ENCODE data around the gene UCHL3.

Gene UCHL3

DNA sequence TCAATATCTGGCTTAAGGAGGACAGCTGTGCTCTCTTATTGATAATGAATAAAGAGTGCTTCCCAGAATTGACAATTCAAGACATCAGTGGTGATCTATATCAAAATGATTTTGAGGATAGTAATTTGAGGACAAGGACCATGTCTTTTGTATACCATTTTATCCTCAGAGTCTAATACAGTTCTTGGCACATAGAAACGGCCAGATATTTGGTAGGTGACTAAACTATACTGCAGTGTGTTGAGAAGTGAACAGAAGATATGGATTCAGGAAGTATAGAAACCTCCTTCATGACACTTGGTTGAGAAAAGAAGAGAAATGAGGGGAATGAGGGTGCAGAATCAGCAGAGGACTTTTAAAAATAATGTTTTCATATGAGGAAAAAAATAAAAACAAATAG is 70.4 kb downstream of the UCHL3 start:
- Histone ChIP-seq H3K9me3 (ENCODE audit: control insufficient read depth, low read length) (no peaks in the 10 kb centered on the region), H3K27me3 (ENCODE audit: control insufficient read depth, insufficient read depth, low read length, poor library complexity, severe bottlenecking) (no peaks in the 10 kb centered on the region), H3K4me1 (ENCODE audit: control insufficient read depth, insufficient read depth, low read length) (no peaks in the 10 kb centered on the region), H3K4me3 (ENCODE audit: insufficient read depth, low read depth, low read length) (no peak overlapping the region), H3K36me3 (ENCODE audit: control insufficient read depth, insufficient read depth, low read length) (no peaks in the 10 kb centered on the region), H3K27ac (ENCODE audit: insufficient read depth, low read depth, low read length, poor library complexity, severe bottlenecking) (no peak overlapping the region)
- 100% methylated on average over 1 of the region's 1 CpG for WGBS, 2 experiments

DNA sequence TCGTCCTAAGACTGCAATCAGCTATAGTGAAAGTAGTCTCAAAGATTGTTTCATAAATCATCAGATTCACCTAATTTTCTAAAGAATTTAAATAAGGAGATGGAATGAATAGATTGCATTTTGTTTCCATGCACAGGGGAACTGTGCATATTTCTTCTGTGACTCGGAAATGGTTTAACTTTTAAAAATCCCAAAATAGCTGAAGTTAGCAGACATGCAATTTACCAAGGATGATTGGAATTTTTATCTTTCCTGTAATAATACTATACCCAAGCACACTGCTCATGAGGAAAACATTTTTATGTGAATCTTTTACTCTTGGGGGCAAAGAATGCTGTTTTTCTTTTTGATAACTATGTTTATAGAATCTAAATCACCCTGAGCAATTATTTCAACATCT is 71.6 kb downstream of the UCHL3 start:
- H3K27ac ChIP-seq (ENCODE audit: insufficient read depth, low read depth, low read length, poor library complexity, severe bottlenecking) = no peak overlapping the region
- H3K4me1 ChIP-seq (ENCODE audit: control insufficient read depth, insufficient read depth, low read length) = no peaks in the 10 kb centered on the region
- H3K9me3 ChIP-seq (ENCODE audit: control insufficient read depth, low read length) = no peaks in the 10 kb centered on the region
- 94 to 100% methylated on average over 1 of the region's 2 CpGs for WGBS, 2 experiments
- H3K27me3 ChIP-seq (ENCODE audit: control insufficient read depth, insufficient read depth, low read length, poor library complexity, severe bottlenecking) = no peaks in the 10 kb centered on the region
- no peaks in the 10 kb centered on the region for H3K36me3 ChIP-seq (ENCODE audit: control insufficient read depth, insufficient read depth, low read length)
- H3K4me3 ChIP-seq (ENCODE audit: insufficient read depth, low read depth, low read length) = no peak overlapping the region

GRCh38 chr13:75628801-75629200 is 79.2 kb downstream of the UCHL3 start:
- Histone ChIP-seq H3K27ac (ENCODE audit: insufficient read depth, low read depth, low read length, poor library complexity, severe bottlenecking) (no peak overlapping the region), H3K36me3 (ENCODE audit: control insufficient read depth, insufficient read depth, low read length) (no peaks in the 10 kb centered on the region), H3K4me1 (ENCODE audit: control insufficient read depth, insufficient read depth, low read length) (no peaks in the 10 kb centered on the region), H3K4me3 (ENCODE audit: insufficient read depth, low read depth, low read length) (no peak overlapping the region), H3K27me3 (ENCODE audit: control insufficient read depth, insufficient read depth, low read length, poor library complexity, severe bottlenecking) (no peaks in the 10 kb centered on the region), H3K9me3 (ENCODE audit: control insufficient read depth, low read length) (no peaks in the 10 kb centered on the region)
- 79 to 89% methylated on average over 4 of the region's 4 CpGs for WGBS, 2 experiments

DNA sequence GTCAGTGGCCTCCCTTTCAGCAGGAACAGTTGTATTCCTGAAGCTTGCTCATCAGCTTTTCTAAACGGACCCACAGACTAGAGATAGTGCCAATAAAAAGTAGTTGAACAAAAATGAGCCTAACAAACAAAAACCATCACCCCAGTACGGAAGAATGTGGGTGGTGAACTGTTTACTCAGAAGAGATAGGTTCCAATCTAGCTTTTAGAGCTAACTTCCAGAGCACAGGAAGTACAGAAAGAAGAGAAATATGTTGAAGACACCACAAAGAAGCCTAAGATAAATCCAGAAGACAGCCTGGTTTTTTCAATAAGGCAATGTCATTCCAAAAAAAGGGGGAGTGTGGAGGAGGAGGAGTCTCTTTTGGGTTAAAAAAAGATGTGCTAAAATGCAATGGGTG is 83.7 kb downstream of the UCHL3 start:
- H3K27ac ChIP-seq (ENCODE audit: insufficient read depth, low read depth, low read length, poor library complexity, severe bottlenecking) = no peak overlapping the region
- H3K36me3 ChIP-seq (ENCODE audit: control insufficient read depth, insufficient read depth, low read length) = no peaks in the 10 kb centered on the region
- peaks cover 5% of the 10 kb centered on the region for H3K4me1 ChIP-seq (ENCODE audit: control insufficient read depth, insufficient read depth, low read length)
- 82 to 87% methylated on average over 2 of the region's 2 CpGs for WGBS, 2 experiments
- H3K4me3 ChIP-seq (ENCODE audit: insufficient read depth, low read depth, low read length) = no peak overlapping the region
- peaks cover 38% of the 10 kb centered on the region for H3K27me3 ChIP-seq (ENCODE audit: control insufficient read depth, insufficient read depth, low read length, poor library complexity, severe bottlenecking)
- no peaks in the 10 kb centered on the region for H3K9me3 ChIP-seq (ENCODE audit: control insufficient read depth, low read length)

- H3K9me3 ChIP-seq (ENCODE audit: control insufficient read depth, low read length) = no peaks in the 10 kb centered on the region
- no peaks in the 10 kb centered on the region for H3K36me3 ChIP-seq (ENCODE audit: control insufficient read depth, insufficient read depth, low read length)
- H3K27me3 ChIP-seq (ENCODE audit: control insufficient read depth, insufficient read depth, low read length, poor library complexity, severe bottlenecking) = peaks cover 43% of the 10 kb centered on the region
- WGBS, 2 experiments = 15% methylated on average over 49 of the region's 49 CpGs
- no peak overlapping the region for H3K27ac ChIP-seq (ENCODE audit: insufficient read depth, low read depth, low read length, poor library complexity, severe bottlenecking)
- H3K4me3 ChIP-seq (ENCODE audit: insufficient read depth, low read depth, low read length) = peak overlapping the region; percentile 31
- peaks cover 5% of the 10 kb centered on the region for H3K4me1 ChIP-seq (ENCODE audit: control insufficient read depth, insufficient read depth, low read length)
These were observed 85.7 kb downstream of the UCHL3 start for GRCh38 chr13:75635101-75635827.

DNA sequence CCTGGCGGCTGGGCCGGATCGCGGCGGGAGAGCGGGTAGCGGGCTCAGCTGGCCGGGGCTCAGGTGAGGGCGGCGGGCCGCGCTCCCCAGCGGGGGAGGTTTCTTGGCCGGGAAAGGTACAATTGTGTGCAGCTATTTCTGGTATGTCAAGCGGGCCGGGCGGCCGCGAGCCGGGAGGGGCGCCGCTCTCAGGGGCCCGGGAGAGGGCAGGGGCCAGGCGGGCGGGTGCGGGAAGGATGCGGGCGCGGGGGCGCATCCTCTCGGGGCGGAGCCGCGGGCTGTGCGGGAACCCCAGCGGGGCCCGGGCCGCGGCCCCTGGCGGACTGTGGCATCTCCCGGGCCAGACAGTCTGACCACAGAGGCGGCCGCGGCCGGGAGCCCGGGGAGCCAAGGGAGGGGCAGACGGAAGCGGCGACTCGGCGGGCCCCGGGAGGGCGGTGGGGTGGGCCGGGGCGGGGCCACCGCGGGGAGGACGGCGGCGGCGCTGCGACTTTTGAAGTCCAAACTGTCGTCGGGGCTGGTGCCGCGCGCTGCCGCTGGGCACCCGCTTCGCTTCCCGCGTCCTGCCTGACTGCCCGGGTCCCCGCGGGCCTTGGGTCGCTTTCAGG is 86.3 kb downstream of the UCHL3 start, which contains the start of gene LMO7:
LMO7 (plus strand) TSS at position 503 of the 608 bp plus-strand sequence. CDS start 328 bp downstream, outside the sequence.
- Histone ChIP-seq H3K9me3 (ENCODE audit: control insufficient read depth, low read length) (no peaks in the 10 kb centered on the region), H3K36me3 (ENCODE audit: control insufficient read depth, insufficient read depth, low read length) (no peaks in the 10 kb centered on the region), H3K4me1 (ENCODE audit: control insufficient read depth, insufficient read depth, low read length) (peaks cover 5% of the 10 kb centered on the region), H3K27ac (ENCODE audit: insufficient read depth, low read depth, low read length, poor library complexity, severe bottlenecking) (no peak within 1 kb of the TSS), H3K27me3 (ENCODE audit: control insufficient read depth, insufficient read depth, low read length, poor library complexity, severe bottlenecking) (peaks cover 43% of the 10 kb centered on the region), H3K4me3 (ENCODE audit: insufficient read depth, low read depth, low read length) (peak within 1 kb of the TSS; percentile 31)
- WGBS, 2 experiments = 0 to 1% methylated on average over 76 of the region's 76 CpGs

DNA sequence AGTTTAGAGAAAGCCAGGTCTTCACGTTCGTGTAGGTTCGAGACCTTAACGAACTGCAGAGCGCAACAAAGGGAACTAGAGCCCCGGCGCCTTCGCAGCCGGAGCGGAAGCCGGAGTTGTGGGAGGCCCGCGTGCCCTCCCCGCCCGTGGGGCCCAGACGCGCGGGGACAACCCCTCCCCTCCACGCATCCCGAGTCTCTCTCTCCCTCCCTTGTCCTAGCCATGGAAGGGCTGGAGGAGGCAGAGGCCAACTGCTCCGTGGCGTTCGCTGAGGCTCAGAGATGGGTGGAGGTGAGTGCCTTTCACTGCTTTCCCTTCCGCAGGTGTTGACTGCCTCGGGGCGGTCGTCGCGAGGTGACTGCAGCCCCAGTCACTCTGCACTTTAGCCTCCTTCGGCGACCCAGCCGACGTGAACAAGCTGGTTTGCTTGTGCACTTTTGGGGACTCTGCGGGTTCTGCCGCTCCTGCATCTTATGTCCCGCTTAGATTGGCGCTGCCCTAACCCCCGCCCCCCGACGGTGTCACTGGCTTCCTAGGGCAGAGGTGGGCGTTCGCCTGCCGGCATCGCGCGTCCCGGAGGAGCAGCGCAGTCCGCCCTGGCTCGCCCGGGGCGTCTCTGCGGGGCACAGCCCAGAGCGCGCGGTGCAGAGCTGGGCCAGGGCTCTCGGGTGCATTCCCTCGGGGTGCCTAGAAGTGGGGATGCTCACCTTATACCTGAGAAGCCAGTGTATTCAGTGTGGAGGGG is 87.0 kb downstream of the UCHL3 start:
- Histone ChIP-seq H3K27ac (ENCODE audit: insufficient read depth, low read depth, low read length, poor library complexity, severe bottlenecking) (no peak overlapping the region), H3K36me3 (ENCODE audit: control insufficient read depth, insufficient read depth, low read length) (no peaks in the 10 kb centered on the region), H3K4me3 (ENCODE audit: insufficient read depth, low read depth, low read length) (peak overlapping the region; percentile 31), H3K9me3 (ENCODE audit: control insufficient read depth, low read length) (no peaks in the 10 kb centered on the region), H3K4me1 (ENCODE audit: control insufficient read depth, insufficient read depth, low read length) (peaks cover 5% of the 10 kb centered on the region), H3K27me3 (ENCODE audit: control insufficient read depth, insufficient read depth, low read length, poor library complexity, severe bottlenecking) (peaks cover 43% of the 10 kb centered on the region)
- 1% methylated on average over 58 of the region's 58 CpGs for WGBS, 2 experiments

DNA sequence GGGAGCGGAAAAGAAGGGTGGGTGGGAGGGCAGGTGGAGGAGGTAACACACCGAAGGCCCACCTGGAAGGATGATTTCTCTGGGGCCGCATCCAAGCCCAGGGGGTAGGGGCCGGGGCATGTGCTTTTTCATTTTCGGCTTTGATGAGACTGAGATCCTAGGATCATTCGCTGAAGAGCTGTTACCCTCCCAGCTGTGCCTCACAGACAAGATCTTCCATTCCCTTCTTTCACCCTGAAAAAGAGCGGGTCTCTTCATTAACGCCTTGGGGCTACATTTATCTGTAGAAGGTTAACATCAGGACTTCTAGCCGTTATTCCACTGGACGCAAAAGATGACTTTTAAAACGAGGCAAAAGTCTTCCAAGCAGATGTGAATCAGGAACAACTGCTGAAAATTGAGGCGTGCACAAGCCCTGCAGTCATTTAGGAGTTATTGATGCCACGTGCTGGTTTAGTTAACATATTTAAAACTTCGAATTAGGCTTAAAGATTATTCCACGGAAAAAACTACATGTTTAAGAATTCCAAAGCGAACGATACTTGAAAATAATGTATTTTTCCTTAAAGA is 87.7 kb downstream of the UCHL3 start:
- peaks cover 43% of the 10 kb centered on the region for H3K27me3 ChIP-seq (ENCODE audit: control insufficient read depth, insufficient read depth, low read length, poor library complexity, severe bottlenecking)
- no peaks in the 10 kb centered on the region for H3K36me3 ChIP-seq (ENCODE audit: control insufficient read depth, insufficient read depth, low read length)
- no peak overlapping the region for H3K27ac ChIP-seq (ENCODE audit: insufficient read depth, low read depth, low read length, poor library complexity, severe bottlenecking)
- H3K4me3 ChIP-seq (ENCODE audit: insufficient read depth, low read depth, low read length) = no peak overlapping the region
- WGBS, 2 experiments = 10 to 12% methylated on average over 16 to 17 of the region's 17 CpGs
- H3K4me1 ChIP-seq (ENCODE audit: control insufficient read depth, insufficient read depth, low read length) = peaks cover 5% of the 10 kb centered on the region
- no peaks in the 10 kb centered on the region for H3K9me3 ChIP-seq (ENCODE audit: control insufficient read depth, low read length)

GRCh38 chr13:75639454-75639853 is 89.9 kb downstream of the UCHL3 start:
- Histone ChIP-seq H3K4me1 (ENCODE audit: control insufficient read depth, insufficient read depth, low read length) (peaks cover 5% of the 10 kb centered on the region), H3K36me3 (ENCODE audit: control insufficient read depth, insufficient read depth, low read length) (no peaks in the 10 kb centered on the region), H3K27ac (ENCODE audit: insufficient read depth, low read depth, low read length, poor library complexity, severe bottlenecking) (no peak overlapping the region), H3K4me3 (ENCODE audit: insufficient read depth, low read depth, low read length) (no peak overlapping the region), H3K27me3 (ENCODE audit: control insufficient read depth, insufficient read depth, low read length, poor library complexity, severe bottlenecking) (peaks cover 43% of the 10 kb centered on the region), H3K9me3 (ENCODE audit: control insufficient read depth, low read length) (no peaks in the 10 kb centered on the region)
- 92 to 97% methylated on average over 2 of the region's 2 CpGs for WGBS, 2 experiments

DNA sequence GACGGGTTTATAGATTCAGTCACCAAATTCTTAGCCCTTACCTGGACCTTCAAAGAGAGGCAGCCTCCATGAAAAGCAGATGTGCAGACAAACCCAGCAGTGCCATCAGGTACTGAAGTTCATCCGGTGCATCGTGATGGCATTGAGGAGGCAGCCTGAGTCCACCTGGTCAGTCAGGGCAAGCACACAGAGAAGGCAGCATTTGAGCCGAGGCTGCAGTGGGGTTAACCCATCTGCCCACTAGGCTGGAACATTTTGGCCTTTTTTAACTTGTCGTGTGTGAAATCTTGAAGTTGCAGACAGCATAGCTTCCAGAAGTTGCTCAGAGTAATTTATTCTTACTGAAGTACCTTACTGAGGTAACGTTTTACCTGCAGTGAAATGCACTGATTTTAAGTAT is 91.4 kb downstream of the UCHL3 start:
- 89 to 91% methylated on average over 6 of the region's 6 CpGs for WGBS, 2 experiments
- peaks cover 5% of the 10 kb centered on the region for H3K4me1 ChIP-seq (ENCODE audit: control insufficient read depth, insufficient read depth, low read length)
- H3K4me3 ChIP-seq (ENCODE audit: insufficient read depth, low read depth, low read length) = no peak overlapping the region
- no peaks in the 10 kb centered on the region for H3K9me3 ChIP-seq (ENCODE audit: control insufficient read depth, low read length)
- H3K27ac ChIP-seq (ENCODE audit: insufficient read depth, low read depth, low read length, poor library complexity, severe bottlenecking) = no peak overlapping the region
- H3K36me3 ChIP-seq (ENCODE audit: control insufficient read depth, insufficient read depth, low read length) = no peaks in the 10 kb centered on the region
- peaks cover 28% of the 10 kb centered on the region for H3K27me3 ChIP-seq (ENCODE audit: control insufficient read depth, insufficient read depth, low read length, poor library complexity, severe bottlenecking)
